Liver (tissue), 9 donors: ENCODE data around the gene TET2. TPM values are rescaled to one million over a fixed set of nuclear protein-coding genes. Genes with fewer than 3 reads are reported as not detected.

ENCODE experiments used
- DNase-seq: peaks from one replicate; pipeline ENCODE4 v3.0.0-alpha.2; 2017; ENCODE audit warnings: low spot score
- H3K27ac ChIP-seq, 2 donors: one replicate each; pipeline ENCODE4 v1.7.0; 2013; ENCODE audit warnings: inconsistent platforms in 2 of 2, low read length in 2 of 2, control low read depth in 1 of 2, low read depth in 1 of 2, mild to moderate bottlenecking in 1 of 2
- H3K27me3 ChIP-seq, 4 donors: one replicate each; pipeline versions ENCODE4 v1.6.1 to v1.7.0; 2013; ENCODE audit warnings: low read length in 3 of 4, inconsistent platforms in 1 of 4, mild to moderate bottlenecking in 1 of 4, moderate library complexity in 1 of 4; ENCODE audit not compliant: control insufficient read depth in 4 of 4, insufficient read depth in 4 of 4
- H3K36me3 ChIP-seq, 4 donors: one replicate each; pipeline versions ENCODE4 v1.6.1 to v1.7.0; 2013; ENCODE audit warnings: low read length in 3 of 4, mild to moderate bottlenecking in 3 of 4, low read depth in 1 of 4, moderate library complexity in 1 of 4; ENCODE audit not compliant: control insufficient read depth in 4 of 4, insufficient read depth in 3 of 4
- H3K4me1 ChIP-seq, 4 donors: one replicate each; pipeline versions ENCODE4 v1.6.1 to v1.7.0; 2013; ENCODE audit warnings: low read length in 3 of 4, mild to moderate bottlenecking in 3 of 4, moderate library complexity in 1 of 4; ENCODE audit not compliant: control insufficient read depth in 4 of 4, insufficient read depth in 4 of 4
- H3K4me3 ChIP-seq, 3 donors: one replicate each; pipeline versions ENCODE4 v1.6.1 to v1.7.0; 2013; ENCODE audit warnings: low read length in 3 of 3, control low read depth in 1 of 3, low read depth in 1 of 3, mild to moderate bottlenecking in 1 of 3
- H3K9ac ChIP-seq, 2 donors: one replicate each; pipeline ENCODE4 v1.7.0; 2013; ENCODE audit warnings: low read length in 2 of 2, mild to moderate bottlenecking in 2 of 2, moderate library complexity in 2 of 2, control low read depth in 1 of 2, low read depth in 1 of 2
- H3K9me3 ChIP-seq, 4 donors: one replicate each; pipeline versions ENCODE4 v1.6.1 to v1.7.0; 2013; ENCODE audit warnings: low read length in 3 of 4; ENCODE audit not compliant: control insufficient read depth in 4 of 4
- EGR1 ChIP-seq, 2 donors: IDR thresholded peaks; 2 replicates each; pipeline ENCODE4 v1.6.1; 2016 to 2018; ENCODE audit warnings: antibody characterized with exemption in 2 of 2, low read depth in 2 of 2
- FOXA1 ChIP-seq: IDR thresholded peaks from 2 replicates; pipeline ENCODE4 v1.6.1; 2016; ENCODE audit warnings: antibody characterized with exemption
- FOXA2 ChIP-seq: IDR thresholded peaks from 2 replicates; pipeline ENCODE4 v1.6.1; 2016; ENCODE audit warnings: antibody characterized with exemption
- GABPA ChIP-seq, 2 donors: IDR thresholded peaks in 1 of 2; conservative IDR thresholded peaks in 1 of 2; 2 replicates each; pipeline ENCODE4 v1.6.1; 2016; ENCODE audit warnings: antibody characterized with exemption in 2 of 2, mild to moderate bottlenecking in 1 of 2, moderate library complexity in 1 of 2
- HNF4A ChIP-seq, 2 donors: conservative IDR thresholded peaks; 2 replicates each; pipeline ENCODE4 v1.6.1; 2016; ENCODE audit warnings: antibody characterized with exemption in 2 of 2, mild to moderate bottlenecking in 2 of 2
- HNF4G ChIP-seq: IDR thresholded peaks from 2 replicates; pipeline ENCODE4 v1.6.1; 2016; ENCODE audit warnings: antibody characterized with exemption
- JUND ChIP-seq, 2 donors: IDR thresholded peaks; 2 replicates each; pipeline ENCODE4 v1.6.1; 2016; ENCODE audit warnings: antibody characterized with exemption in 2 of 2
- NR2F2 ChIP-seq: IDR thresholded peaks from 2 replicates; pipeline ENCODE4 v1.6.1; 2016; ENCODE audit warnings: antibody characterized with exemption
- RAD21 ChIP-seq, 2 donors: IDR thresholded peaks; 2 replicates each; pipeline ENCODE4 v1.6.1; 2016; ENCODE audit warnings: antibody characterized with exemption in 2 of 2, mild to moderate bottlenecking in 2 of 2
- REST ChIP-seq: IDR thresholded peaks from 2 replicates; pipeline ENCODE4 v1.6.1; 2016; ENCODE audit warnings: antibody characterized with exemption, mild to moderate bottlenecking
- RXRA ChIP-seq, 2 donors: IDR thresholded peaks; 2 replicates each; pipeline ENCODE4 v1.6.1; 2017 to 2018; ENCODE audit warnings: antibody characterized with exemption in 2 of 2, mild to moderate bottlenecking in 1 of 2
- SP1 ChIP-seq: IDR thresholded peaks from 2 replicates; pipeline ENCODE4 v1.6.1; 2018; ENCODE audit warnings: antibody characterized with exemption, mild to moderate bottlenecking
- TAF1 ChIP-seq: conservative IDR thresholded peaks from 2 replicates; pipeline ENCODE4 v1.6.1; 2016; ENCODE audit warnings: antibody characterized with exemption, mild to moderate bottlenecking
- YY1 ChIP-seq: IDR thresholded peaks from 2 replicates; pipeline ENCODE4 v1.6.1; 2016; ENCODE audit warnings: antibody characterized with exemption, mild to moderate bottlenecking
- ZBTB33 ChIP-seq: IDR thresholded peaks from 2 replicates; pipeline ENCODE4 v1.6.1; 2016; ENCODE audit warnings: antibody characterized with exemption
- polyA plus RNA-seq, 2 donors: library from polyadenylated mRNA; stranded (reverse) in 1 of 2; unstranded in 1 of 2; fragments of 200-250 nt in 1 of 2; fragments of >200 nt in 1 of 2; fragmentation: Nextera tagmentation in 1 of 2; extraction: Ambion mirVana in 1 of 2; gene quantifications; one replicate each; pipeline versions ENCODE4 v1.2.1 to v1.2.3, GENCODE V29; 2013 to 2015
- total RNA-seq, 2 donors: library from RNA; depleted of rRNA; stranded (reverse); fragments of >200 nt; gene quantifications; one replicate each; pipeline ENCODE4 v1.2.3, GENCODE V29; 2014
- TF ChIP-seq, protein P1 (sequence below): IDR thresholded peaks from 2 replicates; pipeline ENCODE4 v1.6.1; 2016; ENCODE audit warnings: antibody characterized with exemption
- TF ChIP-seq, protein P2 (sequence below): fragments of 150-350 bp; IDR thresholded peaks from 2 replicates; pipeline ENCODE4 v1.5.1; 2017; ENCODE audit warnings: improper control_type of control experiment, low read depth, low read length; ENCODE audit not compliant: missing input control
- TF ChIP-seq, protein P3 (sequence below): IDR thresholded peaks from 2 replicates; pipeline ENCODE4 v1.6.1; 2016; ENCODE audit warnings: antibody characterized with exemption
- donor health status: healthy.
- donor health status: healthy.
- donor health status: healthy.
- donor health status: healthy.
- donor health status: healthy.

The TET2 gene
- total and polyA plus RNA-seq, 4 donors = 0.88 to 8.4 (median 5.5) TPM

- H3K9ac ChIP-seq = no peak overlapping the region
- TF ChIP-seq FOXA2 = no peak
- TF ChIP-seq SP1 = no peak
- no peak for TF ChIP-seq TAF1
- TF ChIP-seq HNF4G = no peak
- no peak for TF ChIP-seq GABPA (IDR thresholded peaks at IDR 0.05 in 1 of 2, conservative IDR thresholded peaks at IDR 0.05 in 1 of 2)
- no peak for TF ChIP-seq NR2F2
- TF ChIP-seq, protein P1, sequence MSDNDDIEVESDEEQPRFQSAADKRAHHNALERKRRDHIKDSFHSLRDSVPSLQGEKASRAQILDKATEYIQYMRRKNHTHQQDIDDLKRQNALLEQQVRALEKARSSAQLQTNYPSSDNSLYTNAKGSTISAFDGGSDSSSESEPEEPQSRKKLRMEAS = no peak
- TF ChIP-seq, protein P2, sequence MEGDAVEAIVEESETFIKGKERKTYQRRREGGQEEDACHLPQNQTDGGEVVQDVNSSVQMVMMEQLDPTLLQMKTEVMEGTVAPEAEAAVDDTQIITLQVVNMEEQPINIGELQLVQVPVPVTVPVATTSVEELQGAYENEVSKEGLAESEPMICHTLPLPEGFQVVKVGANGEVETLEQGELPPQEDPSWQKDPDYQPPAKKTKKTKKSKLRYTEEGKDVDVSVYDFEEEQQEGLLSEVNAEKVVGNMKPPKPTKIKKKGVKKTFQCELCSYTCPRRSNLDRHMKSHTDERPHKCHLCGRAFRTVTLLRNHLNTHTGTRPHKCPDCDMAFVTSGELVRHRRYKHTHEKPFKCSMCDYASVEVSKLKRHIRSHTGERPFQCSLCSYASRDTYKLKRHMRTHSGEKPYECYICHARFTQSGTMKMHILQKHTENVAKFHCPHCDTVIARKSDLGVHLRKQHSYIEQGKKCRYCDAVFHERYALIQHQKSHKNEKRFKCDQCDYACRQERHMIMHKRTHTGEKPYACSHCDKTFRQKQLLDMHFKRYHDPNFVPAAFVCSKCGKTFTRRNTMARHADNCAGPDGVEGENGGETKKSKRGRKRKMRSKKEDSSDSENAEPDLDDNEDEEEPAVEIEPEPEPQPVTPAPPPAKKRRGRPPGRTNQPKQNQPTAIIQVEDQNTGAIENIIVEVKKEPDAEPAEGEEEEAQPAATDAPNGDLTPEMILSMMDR = no peak
- TF ChIP-seq, protein P3, sequence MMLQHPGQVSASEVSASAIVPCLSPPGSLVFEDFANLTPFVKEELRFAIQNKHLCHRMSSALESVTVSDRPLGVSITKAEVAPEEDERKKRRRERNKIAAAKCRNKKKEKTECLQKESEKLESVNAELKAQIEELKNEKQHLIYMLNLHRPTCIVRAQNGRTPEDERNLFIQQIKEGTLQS = no peak
- TF ChIP-seq HNF4A (conservative IDR thresholded peaks at IDR 0.05) = no peak
- TF ChIP-seq RAD21 (IDR thresholded peaks at IDR 0.05) = no peak
- no peak for TF ChIP-seq REST
- TF ChIP-seq JUND (IDR thresholded peaks at IDR 0.05) = no peak
- no peak for TF ChIP-seq EGR1 (IDR thresholded peaks at IDR 0.05; ENCODE audit: low read depth in 2 of 2)
- TF ChIP-seq YY1 = no peak
- no peak for TF ChIP-seq RXRA (IDR thresholded peaks at IDR 0.05)
- no peak for TF ChIP-seq ZBTB33
- TF ChIP-seq FOXA1 = no peak
- no peak overlapping the region for H3K4me3 ChIP-seq
- no peak for DNase-seq
- H3K27me3 ChIP-seq = no peaks in the 10 kb centered on the region
- H3K9me3 ChIP-seq = no peaks in the 10 kb centered on the region
- H3K36me3 ChIP-seq = no peaks in the 10 kb centered on the region
- H3K27ac ChIP-seq = no peak overlapping the region
- no peaks in the 10 kb centered on the region for H3K4me1 ChIP-seq
Observed at GRCh38 chr4:105108971-105109370, 37.7 kb upstream of the TET2 start.
